OCI-LY1 (cell line): Measurements from ENCODE around the gene ZNF248.
"Not testable (repeated sequence)": the region's sequence is repeated elsewhere in the genome, so short reads cannot be mapped to it uniquely, and the experiment has no call there.

Source experiments
- H2AFZ ChIP-seq: fragments of 200-600 bp; sonication (generic), shearing (Covaris generic); 2 replicates; pipeline ENCODE4 v1.6.0; 2014; ENCODE audit warnings: antibody characterized with exemption, mild to moderate bottlenecking, low read length
- H3F3A ChIP-seq: fragments of 200-600 bp; sonication (generic), shearing (Covaris generic); 2 replicates; pipeline ENCODE4 v1.6.0; 2014; ENCODE audit warnings: mild to moderate bottlenecking, antibody characterized with exemption, low read length, moderate library complexity; ENCODE audit not compliant: insufficient read depth
- H3K27ac ChIP-seq: fragments of 200-600 bp; sonication (generic); 2 replicates; pipeline ENCODE4 v1.5.1; 2014; ENCODE audit warnings: low read length, mixed run types, mild to moderate bottlenecking, low read depth; ENCODE audit not compliant: poor library complexity, severe bottlenecking
- H3K27me3 ChIP-seq: fragments of 200-600 bp; sonication (generic); 2 replicates; pipeline ENCODE4 v1.6.0; 2014; ENCODE audit warnings: antibody characterized with exemption, mild to moderate bottlenecking, low read length, moderate library complexity; ENCODE audit not compliant: insufficient read depth
- H3K36me3 ChIP-seq: fragments of 200-600 bp; sonication (generic); 2 replicates; pipeline ENCODE4 v1.6.1; 2014; ENCODE audit warnings: mild to moderate bottlenecking, antibody characterized with exemption, low read length, moderate library complexity, mixed read lengths; ENCODE audit not compliant: insufficient read depth
- H3K4me1 ChIP-seq: fragments of 200-600 bp; sonication (generic); 2 replicates; pipeline ENCODE4 v1.5.1; 2014; ENCODE audit warnings: mild to moderate bottlenecking, low read length, moderate library complexity; ENCODE audit not compliant: insufficient read depth, severe bottlenecking
- H3K4me2 ChIP-seq: fragments of 200-600 bp; sonication (generic), shearing (Covaris generic); 2 replicates; pipeline ENCODE4 v1.6.1; 2014; ENCODE audit warnings: low read length
- H3K4me3 ChIP-seq: fragments of 200-600 bp; sonication (generic); 2 replicates; pipeline ENCODE4 v1.5.1; 2014; ENCODE audit warnings: low read length, low read depth, mild to moderate bottlenecking, mixed read lengths; ENCODE audit not compliant: poor library complexity, severe bottlenecking
- H3K79me2 ChIP-seq: fragments of 200-600 bp; shearing (Covaris generic); 2 replicates; pipeline ENCODE4 v1.6.1; 2016; ENCODE audit warnings: mixed run types, low read length, mixed read lengths; ENCODE audit not compliant: insufficient read depth
- H3K9ac ChIP-seq: fragments of 200-600 bp; sonication (generic), shearing (Covaris generic); 2 replicates; pipeline ENCODE4 v1.6.1; 2014; ENCODE audit warnings: mild to moderate bottlenecking, low read length, mixed read lengths
- H3K9me2 ChIP-seq: fragments of 200-600 bp; sonication (generic), shearing (Covaris generic); 2 replicates; pipeline ENCODE4 v1.6.1; 2014; ENCODE audit warnings: low read depth, mild to moderate bottlenecking, low read length, mixed read lengths
- H3K9me3 ChIP-seq: fragments of 200-600 bp; shearing (Covaris generic); 2 replicates; pipeline ENCODE4 v1.6.1; 2014; ENCODE audit warnings: low read length, mixed read lengths
- H4K20me1 ChIP-seq: fragments of 200-600 bp; sonication (generic), shearing (Covaris generic); 2 replicates; pipeline ENCODE4 v1.6.0; 2016; ENCODE audit warnings: mild to moderate bottlenecking, low read length; ENCODE audit not compliant: insufficient read depth
- CTCF ChIP-seq: fragments of 200-600 bp; sonication (generic), shearing (Covaris generic); IDR thresholded peaks from 2 replicates; pipeline ENCODE4 v1.5.1; 2017; ENCODE audit warnings: mild to moderate bottlenecking, antibody characterized with exemption, low read length, moderate library complexity, mixed read lengths
- EZH2 ChIP-seq: fragments of 200-600 bp; sonication (generic), shearing (Covaris generic); IDR thresholded peaks from 2 replicates; pipeline ENCODE4 v1.8.0; 2017; ENCODE audit warnings: borderline replicate concordance, mixed run types, mild to moderate bottlenecking, antibody characterized with exemption, low read length, moderate library complexity, mixed read lengths

The ZNF248 gene

GRCh38 chr10:37865957-37866803 lies 8.8 kb upstream of the ZNF248 start:
- Histone ChIP-seq H3K36me3 (no peaks in the 10 kb centered on the region), H3K9me3 (no peaks in the 10 kb centered on the region), H3K4me1 (peaks cover 18% of the 10 kb centered on the region), H3K9me2 (no peaks in the 10 kb centered on the region), H3K27me3 (no peaks in the 10 kb centered on the region), H3K9ac (peak overlapping the region; percentile 51; the same call in 1 of the 2 replicates), H3F3A (no peaks in the 10 kb centered on the region), H3K4me2 (peak overlapping the region; percentile 56), H3K4me3 (no peak overlapping the region), H4K20me1 (no peaks in the 10 kb centered on the region), H3K79me2 (no peaks in the 10 kb centered on the region), H2AFZ (no peak overlapping the region), H3K27ac (peak overlapping the region; percentile 62)
- TF ChIP-seq CTCF: no peak

- Histone ChIP-seq H3K9me2 (no peaks in the 10 kb centered on the region), H4K20me1 (no peaks in the 10 kb centered on the region), H2AFZ (no peak overlapping the region), H3K79me2 (no peaks in the 10 kb centered on the region), H3K4me1 (peaks cover 18% of the 10 kb centered on the region), H3K9ac (no peak overlapping the region), H3K4me3 (no peak overlapping the region), H3K9me3 (no peaks in the 10 kb centered on the region), H3K4me2 (no peak overlapping the region), H3K36me3 (no peaks in the 10 kb centered on the region), H3K27ac (peak overlapping the region; percentile 62), H3F3A (no peaks in the 10 kb centered on the region), H3K27me3 (no peaks in the 10 kb centered on the region)
- TF ChIP-seq EZH2 (no peak), CTCF (no peak)
Observed at GRCh38 chr10:37865264-37865663, 7.9 kb upstream of the ZNF248 start.

- Histone ChIP-seq H3K9me2 (no peaks in the 10 kb centered on the region), H3K4me3 (no peak overlapping the region), H4K20me1 (no peaks in the 10 kb centered on the region), H3K9ac (no peak overlapping the region), H3K9me3 (no peaks in the 10 kb centered on the region), H2AFZ (no peak overlapping the region), H3K27ac (no peak overlapping the region), H3K4me1 (peaks cover 25% of the 10 kb centered on the region), H3K4me2 (no peak overlapping the region), H3K79me2 (peaks cover 6% of the 10 kb centered on the region; the same call in 1 of the 2 replicates), H3K36me3 (no peaks in the 10 kb centered on the region), H3F3A (no peaks in the 10 kb centered on the region), H3K27me3 (no peaks in the 10 kb centered on the region)
- no peak for TF ChIP-seq CTCF
- TF ChIP-seq EZH2: no peak
Observed at GRCh38 chr10:37860494-37861190, 3.2 kb upstream of the ZNF248 start.

GRCh38 chr10:37859270-37859669 lies 1.9 kb upstream of the ZNF248 start:
- not testable (repeated sequence) for H3K9me3 ChIP-seq, H3F3A ChIP-seq, H3K4me2 ChIP-seq, H2AFZ ChIP-seq, H3K27me3 ChIP-seq, H3K79me2 ChIP-seq, H3K4me3 ChIP-seq, H4K20me1 ChIP-seq, H3K27ac ChIP-seq, H3K9me2 ChIP-seq, H3K9ac ChIP-seq, H3K36me3 ChIP-seq
- H3K4me1 ChIP-seq: peaks cover 29% of the 10 kb centered on the region
